H9 (cell line): ENCODE results near the gene PLXNB3. TPM values are rescaled to one million over a fixed set of nuclear protein-coding genes. Genes with fewer than 3 reads are reported as not detected.

ENCODE experiments used
- DNase-seq: peaks from one replicate; pipeline ENCODE4 v3.0.0-alpha.2; 2017
- H2AFZ ChIP-seq: one replicate; pipeline ENCODE4 v1.6.1; 2013; ENCODE audit warnings: mild to moderate bottlenecking, low read length, control low read depth, moderate library complexity
- H2AK5ac ChIP-seq: 2 replicates; pipeline ENCODE4 v1.6.1; 2013; ENCODE audit warnings: low read length, control low read depth, mixed read lengths; ENCODE audit not compliant: insufficient read length
- H2BK120ac ChIP-seq: one replicate; pipeline ENCODE4 v1.6.1; 2013; ENCODE audit warnings: low read depth, mild to moderate bottlenecking, low read length, control low read depth, inconsistent platforms; ENCODE audit not compliant: poor library complexity, severe bottlenecking
- H2BK12ac ChIP-seq: 2 replicates; pipeline ENCODE4 v1.6.1; 2013; ENCODE audit warnings: low read length, control low read depth, mixed read lengths, low read depth; ENCODE audit not compliant: insufficient read length
- H2BK15ac ChIP-seq: 2 replicates; pipeline ENCODE4 v1.6.1; 2013; ENCODE audit warnings: low read depth, low read length, control low read depth
- H2BK20ac ChIP-seq: one replicate; pipeline ENCODE4 v1.6.1; 2013; ENCODE audit warnings: low read depth, mild to moderate bottlenecking, low read length, control low read depth, inconsistent platforms; ENCODE audit not compliant: poor library complexity, severe bottlenecking
- H2BK5ac ChIP-seq: 2 replicates; pipeline ENCODE4 v1.6.1; 2013; ENCODE audit warnings: low read length, control low read depth, mixed read lengths; ENCODE audit not compliant: insufficient read length
- H3K14ac ChIP-seq: 2 replicates; pipeline ENCODE4 v1.6.1; 2013; ENCODE audit warnings: low read length, control low read depth; ENCODE audit not compliant: insufficient read depth
- H3K18ac ChIP-seq: 2 replicates; pipeline ENCODE4 v1.6.1; 2013; ENCODE audit warnings: low read depth, mild to moderate bottlenecking, mixed read lengths, low read length, control low read depth; ENCODE audit not compliant: insufficient read length
- H3K23ac ChIP-seq: 2 replicates; pipeline ENCODE4 v1.6.1; 2013; ENCODE audit warnings: low read length, control low read depth, mixed read lengths, low read depth; ENCODE audit not compliant: insufficient read length
- H3K23me2 ChIP-seq: 2 replicates; pipeline ENCODE4 v1.6.1; 2013; ENCODE audit warnings: low read depth, mild to moderate bottlenecking, mixed read lengths, low read length, control low read depth; ENCODE audit not compliant: insufficient read length, poor library complexity, severe bottlenecking
- H3K27ac ChIP-seq: 2 replicates; pipeline ENCODE4 v1.5.1; 2013; ENCODE audit warnings: low read length, control low read depth, mixed read lengths, low read depth; ENCODE audit not compliant: insufficient read length
- H3K27me3 ChIP-seq: 2 replicates; pipeline ENCODE4 v1.6.1; 2013; ENCODE audit warnings: low read length, control low read depth, inconsistent platforms; ENCODE audit not compliant: insufficient read depth
- H3K4ac ChIP-seq: 2 replicates; pipeline ENCODE4 v1.6.1; 2013; ENCODE audit warnings: low read depth, mild to moderate bottlenecking, control low read depth, inconsistent platforms, low read length, moderate library complexity
- H3K4me1 ChIP-seq: 2 replicates; pipeline ENCODE4 v1.6.1; 2013; ENCODE audit warnings: low read length, control low read depth, inconsistent platforms; ENCODE audit not compliant: insufficient read depth
- H3K4me2 ChIP-seq: 2 replicates; pipeline ENCODE4 v1.6.1; 2013; ENCODE audit warnings: low read length, control low read depth, mixed read lengths; ENCODE audit not compliant: insufficient read length, insufficient read depth
- H3K56ac ChIP-seq: 2 replicates; pipeline ENCODE4 v1.6.1; 2013; ENCODE audit warnings: low read depth, mild to moderate bottlenecking, mixed read lengths, low read length, control low read depth; ENCODE audit not compliant: insufficient read length
- H3K79me1 ChIP-seq: 2 replicates; pipeline ENCODE4 v1.6.1; 2013; ENCODE audit warnings: low read depth, mild to moderate bottlenecking, moderate library complexity, low read length, control low read depth, inconsistent platforms; ENCODE audit not compliant: insufficient read depth, poor library complexity, severe bottlenecking
- H3K79me2 ChIP-seq: 2 replicates; pipeline ENCODE4 v1.6.1; 2013; ENCODE audit warnings: low read length, control low read depth, inconsistent platforms; ENCODE audit not compliant: insufficient read depth
- H3K9ac ChIP-seq: 2 replicates; pipeline ENCODE4 v1.6.1; 2013; ENCODE audit warnings: low read length, control low read depth, mixed read lengths; ENCODE audit not compliant: insufficient read length; ENCODE audit errors: extremely low read depth
- H3K9me3 ChIP-seq: one replicate; pipeline ENCODE4 v1.6.1; 2013; ENCODE audit warnings: low read depth, low read length, inconsistent platforms; ENCODE audit not compliant: control insufficient read depth
- H3T11ph ChIP-seq: one replicate; pipeline ENCODE4 v1.6.1; 2013; ENCODE audit warnings: mild to moderate bottlenecking, low read length, control low read depth, inconsistent platforms
- H4K20me1 ChIP-seq: one replicate; pipeline ENCODE4 v1.6.1; 2013; ENCODE audit not compliant: control insufficient read depth, insufficient read length, insufficient read depth
- H4K5ac ChIP-seq: 2 replicates; pipeline ENCODE4 v1.6.1; 2013; ENCODE audit warnings: low read depth, mild to moderate bottlenecking, mixed read lengths, low read length, control low read depth; ENCODE audit not compliant: insufficient read length
- H4K8ac ChIP-seq: replicated peaks from 2 replicates; pipeline ENCODE4 v1.6.1; 2013; ENCODE audit warnings: low read length, control low read depth, mixed read lengths, low read depth; ENCODE audit not compliant: insufficient read length
- H4K91ac ChIP-seq: 2 replicates; pipeline ENCODE4 v1.6.1; 2013; ENCODE audit warnings: low read depth, mild to moderate bottlenecking, moderate library complexity, mixed read lengths, low read length, control low read depth; ENCODE audit not compliant: insufficient read length
- H3K27ac Mint-ChIP-seq, 3 experiments: 2 replicates in 2 of 3; 3 replicates in 1 of 3; pipeline ENCODE4 v1.8.0; 2020 to 2021; ENCODE audit warnings: mixed read lengths in 3 of 3, mild to moderate bottlenecking in 1 of 3, moderate library complexity in 1 of 3
- H3K27me3 Mint-ChIP-seq: 2 replicates; pipeline ENCODE4 v1.8.0; 2021; ENCODE audit warnings: low read depth, mild to moderate bottlenecking, moderate library complexity, mixed read lengths
- H3K36me3 Mint-ChIP-seq, 3 experiments: 2 replicates in 2 of 3; 3 replicates in 1 of 3; pipeline ENCODE4 v1.8.0; 2020 to 2021; ENCODE audit warnings: low read depth in 3 of 3, mixed read lengths in 3 of 3; ENCODE audit not compliant: insufficient read depth in 1 of 3
- H3K4me1 Mint-ChIP-seq, 2 experiments: 2 replicates each; pipeline ENCODE4 v1.8.0; 2020; ENCODE audit warnings: mixed read lengths in 2 of 2
- H3K4me3 Mint-ChIP-seq, 2 experiments: 2 replicates in 1 of 2; 3 replicates in 1 of 2; pipeline ENCODE4 v1.8.0; 2020 to 2021; ENCODE audit warnings: mild to moderate bottlenecking in 2 of 2, mixed read lengths in 2 of 2, moderate library complexity in 1 of 2
- H3K9me3 Mint-ChIP-seq, 2 experiments: 2 replicates in 1 of 2; 3 replicates in 1 of 2; pipeline ENCODE4 v1.8.0; 2020; ENCODE audit warnings: mild to moderate bottlenecking in 2 of 2, mixed read lengths in 2 of 2, moderate library complexity in 1 of 2
- CTCF ChIP-seq: fragments of 200-600 bp; sonication (generic); conservative IDR thresholded peaks from 3 replicates; pipeline ENCODE4 v1.8.0; 2021; ENCODE audit warnings: antibody characterized with exemption, mild to moderate bottlenecking
- WGBS: extraction: QIAGEN DNeasy Blood & Tissue Kit; methylation state at CpG from one replicate; pipeline ENCODE4 v1.1.7; 2013; ENCODE audit warnings: missing lambda C conversion rate, low lambda C conversion rate, mixed read lengths; ENCODE audit not compliant: insufficient read length; ENCODE audit errors: extremely low coverage; 5-methylcytosine and 5-hydroxymethylcytosine counted together
- total RNA-seq: library from RNA; stranded (reverse); gene quantifications from 2 replicates; pipeline ENCODE4 v1.2.1, GENCODE V29; 2021

PLXNB3 gene
- total RNA-seq, 1 experiment from 2014 or later, result 1.9 TPM

GRCh38 chrX:153813161-153813560 is 49.1 kb downstream of the PLXNB3 start:
- no CpG with 5 or more reads among the region's 5 CpGs for WGBS
- H3K4me3 Mint-ChIP-seq, result no peak overlapping the region; a peak in 1 of 5 replicates
- H3K79me2 ChIP-seq, result peaks cover 52% of the 10 kb centered on the region

More at GRCh38 chrX:153813161-153813560, 49.1 kb downstream of the PLXNB3 start:
- H3K79me1 ChIP-seq, result no peaks in the 10 kb centered on the region
- H3K23me2 ChIP-seq, result no peaks in the 10 kb centered on the region
- no peak overlapping the region for H2BK20ac ChIP-seq
- no peak overlapping the region for H2AFZ ChIP-seq
- H3K36me3 Mint-ChIP-seq, result peaks cover 0 to 34% (median 23%) of the 10 kb centered on the region in 3 experiments; a peak in 6 of 7 replicates
- H3K27ac Mint-ChIP-seq, result 0 out of 7 replicates have a peak overlapping the region, but pooled peaks of 1 of the 3 experiments have one; percentile 1
- no peak overlapping the region for H2BK5ac ChIP-seq
- H3T11ph ChIP-seq, result no peak overlapping the region
- H4K91ac ChIP-seq, result no peak overlapping the region
- peaks cover 31% of the 10 kb centered on the region in 2 experiments for H3K4me1 Mint-ChIP-seq
- H3K27me3 Mint-ChIP-seq, result peaks cover 2% of the 10 kb centered on the region
- H2BK120ac ChIP-seq, result no peak overlapping the region
- H3K14ac ChIP-seq, result no peak overlapping the region
- no peak overlapping the region for H3K9ac ChIP-seq
- H2AK5ac ChIP-seq, result no peak overlapping the region
- no peak overlapping the region for H4K5ac ChIP-seq
- no peaks in the 10 kb centered on the region; the same call in 1 of the 2 replicates for H3K4me1 ChIP-seq
- H3K18ac ChIP-seq, result no peak overlapping the region
- no peak overlapping the region for H3K23ac ChIP-seq
- no peak for TF ChIP-seq CTCF
- H3K27me3 ChIP-seq, result no peaks in the 10 kb centered on the region
- H3K9me3 ChIP-seq, result peaks cover 23% of the 10 kb centered on the region
- H4K8ac ChIP-seq, result no peak overlapping the region
- H2BK12ac ChIP-seq, result no peak overlapping the region
- no peak overlapping the region for H3K4me2 ChIP-seq
- no peak overlapping the region for H2BK15ac ChIP-seq
- no peak overlapping the region for H3K4ac ChIP-seq
- no peak overlapping the region for H3K27ac ChIP-seq
- H4K20me1 ChIP-seq, result no peaks in the 10 kb centered on the region
- DNase-seq, result no peak
- no peak overlapping the region for H3K56ac ChIP-seq
- peaks cover 71% of the 10 kb centered on the region in 2 experiments for H3K9me3 Mint-ChIP-seq
